GM12874 (cell line): ENCODE measurements around the gene KAT2A.

ENCODE experiments used
- CTCF ChIP-seq: IDR thresholded peaks from 2 replicates; pipeline ENCODE4 v1.5.1; 2011; ENCODE audit warnings: low read depth, mild to moderate bottlenecking, control low read depth, low read length, moderate library complexity; ENCODE audit not compliant: insufficient read depth

KAT2A gene

GRCh38 chr17:42079541-42079940 lies 41.6 kb downstream of the KAT2A start:
- TF ChIP-seq CTCF = no peak

- no peak for TF ChIP-seq CTCF
Observed at GRCh38 chr17:42078396-42079043, 42.6 kb downstream of the KAT2A start.

- no peak for TF ChIP-seq CTCF
Observed at GRCh38 chr17:42077755-42078154, 43.4 kb downstream of the KAT2A start.

- TF ChIP-seq CTCF = no peak
Observed at GRCh38 chr17:42076797-42077559, 44.2 kb downstream of the KAT2A start.

GRCh38 chr17:42075789-42076188 lies 45.4 kb downstream of the KAT2A start:
- TF ChIP-seq CTCF = no peak

- no peak for TF ChIP-seq CTCF
Observed at GRCh38 chr17:42072323-42073187, 48.6 kb downstream of the KAT2A start.

GRCh38 chr17:42071810-42072209 lies 49.4 kb downstream of the KAT2A start:
- no peak for TF ChIP-seq CTCF
